NOMO-1 (cell line): ENCODE measurements around the gene LRCH2.

Source experiments
- DNase-seq, 2 experiments: peaks; one replicate each; lab custom pipeline; 2025; ENCODE audit not compliant: unreplicated experiment in 2 of 2; lab: John Stamatoyannopoulos, UW

Gene LRCH2

GRCh38 chrX:115067812-115068211 lies 166.1 kb downstream of the LRCH2 start:
- no peak for DNase-seq

DNA sequence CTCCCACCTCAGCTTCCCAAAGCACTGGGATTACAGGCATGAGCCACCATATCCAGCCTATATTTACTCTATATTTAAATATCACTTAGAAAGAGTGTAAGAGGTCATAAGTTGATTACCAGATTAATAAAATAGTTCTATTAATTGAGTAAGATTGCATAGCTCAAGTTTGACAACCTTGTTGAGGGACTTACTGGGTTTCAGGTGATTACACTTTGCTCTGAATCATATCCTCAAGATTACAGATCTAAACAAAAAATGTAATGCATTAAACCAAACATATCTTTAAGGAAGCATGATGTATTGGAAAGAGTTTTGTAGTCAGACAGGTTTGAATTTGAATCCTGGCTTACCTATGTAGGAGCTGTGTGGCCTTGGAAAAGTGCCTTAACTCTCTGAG lies 168.6 kb downstream of the LRCH2 start:
- DNase-seq: no peak
